ENCODE data around the gene CUX1.

DNA sequence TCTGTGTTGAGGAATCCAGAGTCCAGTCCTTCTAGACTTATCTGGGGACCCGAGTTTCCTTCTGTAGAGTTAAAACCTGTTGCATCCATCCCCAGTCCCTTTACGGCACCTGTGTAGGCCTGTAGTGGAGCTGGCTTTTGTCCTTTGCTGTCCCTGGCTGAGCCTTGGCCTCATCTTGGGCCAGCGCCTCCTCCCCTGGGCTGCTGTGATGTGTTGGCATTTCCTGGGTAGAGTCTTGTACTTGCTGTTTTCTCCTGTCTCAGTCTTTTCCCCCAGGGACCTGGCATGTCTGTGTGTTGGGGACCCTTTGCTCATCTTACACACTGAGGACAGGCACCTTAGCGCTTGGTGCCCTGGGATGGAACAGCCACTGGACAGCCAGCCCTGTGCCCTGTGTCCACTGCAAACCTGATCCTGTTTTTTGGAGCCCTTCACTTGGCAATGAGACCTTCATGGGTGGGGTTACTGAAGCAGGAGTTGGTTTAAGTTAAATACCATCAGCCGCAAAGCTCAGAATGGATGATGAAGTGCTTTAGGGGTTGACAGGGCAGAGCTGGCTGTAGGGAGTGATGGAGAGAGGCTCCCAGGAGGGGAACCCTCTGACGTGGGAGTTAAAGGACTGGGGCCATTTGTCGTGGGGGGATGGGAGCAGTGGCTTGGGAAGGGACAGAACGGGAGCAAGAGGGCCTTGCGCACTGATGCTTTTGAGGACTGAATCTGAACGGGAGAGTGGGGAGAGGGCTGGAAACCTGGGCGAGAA, 50.9 kb downstream of the CUX1 start:
- TF ChIP-seq YY1 (IDR thresholded peaks at IDR 0.05; ENCODE audit: insufficient read depth, insufficient read length) (no peak), ZNF274 (IDR thresholded peaks at IDR 0.05; ENCODE audit: low read depth, low read length) (no peak), SUZ12 (IDR thresholded peaks at IDR 0.05; ENCODE audit: extremely low read depth, insufficient read depth, insufficient read length) (no peak)

Measured in NT2/D1 (cell line).